NB4 (cell line): ENCODE data around the gene CCDC87.

Experiments
- MAX ChIP-seq: IDR thresholded peaks from 2 replicates; pipeline ENCODE4 v1.6.1; 2011; ENCODE audit warnings: low read depth, low read length
- TF ChIP-seq, protein P1 (sequence below): IDR thresholded peaks from one replicate; pipeline ENCODE4 v1.5.1; 2012; ENCODE audit warnings: low read depth, low read length

- TF ChIP-seq, protein P1, sequence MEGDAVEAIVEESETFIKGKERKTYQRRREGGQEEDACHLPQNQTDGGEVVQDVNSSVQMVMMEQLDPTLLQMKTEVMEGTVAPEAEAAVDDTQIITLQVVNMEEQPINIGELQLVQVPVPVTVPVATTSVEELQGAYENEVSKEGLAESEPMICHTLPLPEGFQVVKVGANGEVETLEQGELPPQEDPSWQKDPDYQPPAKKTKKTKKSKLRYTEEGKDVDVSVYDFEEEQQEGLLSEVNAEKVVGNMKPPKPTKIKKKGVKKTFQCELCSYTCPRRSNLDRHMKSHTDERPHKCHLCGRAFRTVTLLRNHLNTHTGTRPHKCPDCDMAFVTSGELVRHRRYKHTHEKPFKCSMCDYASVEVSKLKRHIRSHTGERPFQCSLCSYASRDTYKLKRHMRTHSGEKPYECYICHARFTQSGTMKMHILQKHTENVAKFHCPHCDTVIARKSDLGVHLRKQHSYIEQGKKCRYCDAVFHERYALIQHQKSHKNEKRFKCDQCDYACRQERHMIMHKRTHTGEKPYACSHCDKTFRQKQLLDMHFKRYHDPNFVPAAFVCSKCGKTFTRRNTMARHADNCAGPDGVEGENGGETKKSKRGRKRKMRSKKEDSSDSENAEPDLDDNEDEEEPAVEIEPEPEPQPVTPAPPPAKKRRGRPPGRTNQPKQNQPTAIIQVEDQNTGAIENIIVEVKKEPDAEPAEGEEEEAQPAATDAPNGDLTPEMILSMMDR, result no peak
- TF ChIP-seq MAX, result no peak
Measured at GRCh38 chr11:66619080-66619554, 26.3 kb upstream of the CCDC87 start.
